GM21526 (cell line): ENCODE measurements around the gene RAPGEF2.

Experiments used
- ATAC-seq: cut with Tn5 transposase; IDR thresholded peaks from one replicate; pipeline ENCODE4 v1.9.1; 2021; ENCODE audit warnings: moderate library complexity; ENCODE audit not compliant: unreplicated experiment, low FRiP score

Gene RAPGEF2

DNA sequence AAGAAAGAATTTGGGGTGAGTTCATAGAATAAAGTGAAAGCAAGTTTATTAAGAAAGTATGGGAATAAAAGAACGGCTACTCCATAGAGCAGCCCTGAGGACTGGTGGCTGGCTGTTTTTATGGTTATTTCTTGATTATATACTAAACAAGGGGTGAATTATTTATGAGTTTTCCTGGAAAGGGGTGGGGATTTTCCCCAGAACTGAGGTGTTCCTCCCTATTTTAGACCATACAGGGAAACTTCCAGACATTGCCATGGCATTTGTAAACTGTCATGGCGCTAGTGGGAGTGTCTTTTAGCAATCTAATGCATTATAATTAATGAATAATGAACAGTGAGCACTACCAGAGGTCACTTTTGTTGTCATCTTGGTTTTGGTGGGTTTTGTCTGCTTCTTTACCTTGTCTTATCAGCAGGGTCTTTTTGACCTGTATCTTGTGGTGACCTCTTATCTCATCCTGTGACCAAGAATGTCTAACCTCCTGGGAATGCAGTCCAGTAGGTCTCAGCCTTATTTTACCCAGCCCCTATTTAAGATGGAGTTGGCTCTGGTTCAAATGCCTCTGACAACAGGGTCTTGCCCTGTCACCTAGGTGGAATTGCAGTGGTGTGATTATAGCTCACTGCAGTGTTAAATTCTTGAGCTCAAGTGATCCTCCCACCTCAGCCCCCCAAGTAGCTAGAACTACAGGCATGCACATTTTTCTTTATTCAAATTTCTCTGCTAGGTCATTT, 27.1 kb downstream of the RAPGEF2 start:
- no peak for ATAC-seq

DNA sequence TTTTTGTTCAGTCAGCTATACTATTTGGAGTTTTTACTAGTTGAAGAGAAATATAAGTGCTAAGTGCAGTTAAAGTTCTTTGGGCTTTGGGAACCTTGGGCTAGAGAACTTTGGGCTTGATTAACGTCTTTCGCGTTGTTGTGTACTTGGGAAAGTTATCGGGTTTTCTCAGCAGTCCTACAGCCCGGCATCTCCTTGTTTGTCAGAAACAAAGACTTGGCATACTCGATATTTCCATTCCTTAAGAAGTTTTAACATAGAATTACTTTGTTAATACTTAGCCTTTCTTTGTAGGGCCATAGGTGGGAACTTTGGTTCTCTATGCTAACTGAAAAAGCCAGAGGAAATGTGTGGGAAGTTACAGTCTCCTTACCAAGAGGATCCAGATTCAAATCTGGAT, 28.7 kb downstream of the RAPGEF2 start:
- no peak for ATAC-seq

DNA sequence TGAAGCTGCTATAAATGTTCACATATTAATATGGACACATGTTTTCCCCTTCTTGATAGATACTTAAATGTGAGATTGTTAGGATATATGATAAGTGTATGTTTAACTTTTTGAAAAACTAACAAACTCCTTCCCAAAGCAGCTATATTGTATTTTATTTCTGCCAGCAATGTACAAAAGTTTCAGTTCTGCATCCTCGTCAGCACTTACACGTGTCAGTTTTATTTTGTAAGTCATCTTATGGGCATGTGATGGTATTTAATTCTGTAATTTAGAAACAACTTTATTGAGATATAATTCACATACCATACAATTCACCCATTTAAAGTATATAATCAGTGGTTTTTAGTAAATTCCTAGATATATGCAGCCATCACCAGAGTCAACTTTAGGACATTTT, 31.6 kb downstream of the RAPGEF2 start:
- no peak for ATAC-seq

DNA sequence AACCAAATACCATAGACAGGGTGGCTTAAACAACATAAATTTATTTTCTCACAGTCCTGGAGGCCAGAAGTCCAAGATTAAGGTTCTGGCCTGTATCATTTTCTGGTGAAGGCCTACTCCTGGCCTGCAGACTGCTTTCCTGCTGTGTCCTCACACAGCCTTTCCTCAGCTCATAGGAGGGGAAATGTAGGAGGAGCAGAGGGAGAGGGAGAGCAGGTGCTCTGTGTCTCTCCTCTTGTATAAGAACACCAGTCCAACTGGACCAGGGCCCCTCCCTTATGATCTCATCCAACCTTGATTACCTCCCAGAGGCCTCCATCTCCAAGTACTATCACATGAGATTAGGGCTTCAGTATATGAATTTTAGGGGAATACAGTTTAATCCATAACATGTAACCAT, 34.3 kb downstream of the RAPGEF2 start:
- ATAC-seq, result no peak

DNA sequence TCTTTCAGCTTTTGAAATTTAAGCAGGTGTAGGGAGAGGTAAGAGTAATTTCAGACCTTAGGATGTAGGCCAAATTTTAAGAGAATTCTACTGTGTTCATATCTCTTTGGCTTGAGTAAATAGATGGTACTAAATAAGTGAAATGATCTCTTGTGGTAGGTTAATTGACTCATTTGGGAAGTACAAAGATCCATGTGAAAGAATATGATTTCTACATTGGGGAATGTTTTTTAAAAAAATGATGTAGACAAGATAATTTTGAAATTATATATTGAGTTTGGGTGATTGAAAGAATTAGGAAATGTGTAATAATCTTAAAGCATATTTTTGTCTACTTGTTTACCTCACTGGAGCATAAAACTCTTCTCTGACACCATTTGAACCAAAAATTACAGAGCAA, 35.6 kb downstream of the RAPGEF2 start:
- ATAC-seq, result no peak

DNA sequence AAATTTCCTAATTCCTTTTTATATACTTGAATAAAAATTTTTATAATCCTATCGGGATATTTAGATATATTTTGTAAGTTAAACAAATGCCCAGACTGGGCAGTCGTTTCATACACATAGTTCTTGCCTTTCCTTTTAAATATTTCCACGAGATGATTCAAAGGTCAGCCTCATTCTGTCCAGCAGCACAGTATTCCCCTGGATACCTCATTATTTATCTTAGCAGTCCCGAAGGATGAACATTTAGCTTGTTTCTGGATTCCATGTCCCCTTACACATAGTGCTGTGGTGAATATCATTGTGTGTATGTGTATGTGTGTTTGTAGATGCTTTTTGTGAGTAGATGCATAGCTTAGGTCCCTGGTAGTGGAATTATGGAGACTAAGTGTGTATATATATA, 38.3 kb downstream of the RAPGEF2 start:
- ATAC-seq, result no peak

DNA sequence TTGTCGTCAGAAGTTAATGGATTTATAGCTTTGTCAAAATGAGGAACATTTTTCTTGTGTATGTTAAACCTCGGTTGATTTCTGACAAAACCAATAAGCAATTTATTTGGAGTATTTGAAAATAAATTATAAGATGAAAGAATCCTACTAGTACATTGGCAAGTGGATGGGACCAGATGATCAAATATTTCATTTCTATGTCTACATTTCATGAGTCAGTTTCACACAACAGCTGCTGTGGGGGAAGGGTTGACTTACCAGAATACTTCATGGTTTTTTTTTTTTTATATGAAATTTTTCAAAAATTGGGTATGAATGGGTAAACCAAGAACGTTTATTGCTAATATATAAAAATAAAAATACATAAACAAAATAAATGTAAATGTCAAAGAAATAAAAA, 39.4 kb downstream of the RAPGEF2 start:
- no peak for ATAC-seq

DNA sequence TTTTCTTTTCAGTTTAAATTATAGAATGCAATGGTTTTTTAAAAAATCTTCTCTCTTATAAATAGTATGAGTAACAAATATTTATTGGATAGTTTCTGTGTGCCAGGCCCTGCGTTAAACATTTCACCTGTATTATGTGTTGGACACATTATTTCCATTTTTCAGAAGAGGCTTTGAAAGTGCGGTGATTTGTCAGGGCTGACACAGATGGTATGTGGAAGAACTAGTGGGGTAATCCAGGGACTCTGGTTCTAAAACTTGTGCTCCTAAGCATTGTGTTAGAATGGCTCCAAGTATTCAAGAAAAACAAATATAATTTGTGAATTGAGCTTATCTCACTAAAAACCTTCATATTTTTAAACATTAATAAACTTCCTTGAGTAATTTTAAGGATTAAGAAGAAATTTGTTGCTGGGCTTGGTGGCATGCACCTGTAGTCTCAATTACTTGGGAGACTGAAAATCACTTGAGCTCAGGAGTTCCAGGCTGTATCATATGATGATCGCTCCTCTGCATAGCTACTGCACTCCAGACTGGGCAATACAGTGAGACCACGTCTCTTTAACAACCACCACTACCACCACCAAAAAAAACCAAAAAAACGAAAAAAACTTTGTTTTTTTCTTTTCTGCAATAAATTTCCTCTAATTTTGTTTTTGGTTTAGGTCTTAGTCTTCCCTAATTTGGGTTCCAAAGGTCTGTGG, 40.0 kb downstream of the RAPGEF2 start:
- ATAC-seq, result no peak

DNA sequence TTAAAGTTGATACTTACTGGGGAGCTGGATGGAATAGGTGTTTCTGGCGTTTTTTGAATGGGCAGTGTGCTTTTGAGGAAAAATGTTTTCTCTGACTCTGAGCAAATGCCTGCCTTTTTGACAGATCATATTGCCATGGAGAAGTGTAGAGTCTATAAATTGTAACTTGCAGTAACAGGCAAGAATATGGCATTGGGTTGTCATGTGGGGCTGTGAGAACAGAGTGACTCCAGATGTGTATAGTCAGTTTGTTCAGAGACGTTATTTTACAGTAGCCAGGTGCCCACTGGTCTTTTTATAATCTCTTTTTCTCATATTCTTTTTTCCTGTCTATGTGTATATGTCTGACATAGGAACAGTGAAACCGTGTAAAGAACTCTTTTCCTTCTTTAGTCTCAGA, 40.8 kb downstream of the RAPGEF2 start:
- ATAC-seq, result no peak

DNA sequence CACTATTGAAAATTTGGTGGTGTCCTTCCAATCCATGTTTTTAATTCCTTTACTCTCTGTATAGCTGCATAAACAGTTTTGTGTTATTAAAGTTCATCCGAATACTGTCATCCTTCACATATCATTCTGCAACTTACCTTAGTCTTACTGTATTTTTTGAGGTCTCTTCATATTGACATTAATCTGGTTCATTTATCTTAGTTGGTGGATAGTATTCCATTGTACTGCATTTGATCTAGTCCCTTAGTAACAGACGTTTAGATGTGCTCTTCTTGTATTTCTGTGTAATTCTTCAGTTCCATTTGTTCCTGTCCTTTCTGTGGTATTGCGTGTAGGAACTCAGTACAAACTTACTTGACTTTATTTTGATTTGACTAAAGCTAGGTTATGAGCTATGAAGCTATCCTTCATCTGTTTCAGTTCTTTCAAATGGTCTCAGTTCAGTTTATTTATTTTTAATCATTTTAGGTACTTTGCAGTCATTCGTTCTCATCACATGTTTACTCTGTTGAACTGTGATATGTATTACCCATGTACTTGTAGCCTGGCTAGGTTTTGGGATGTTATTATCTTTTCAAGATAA, 41.3 kb downstream of the RAPGEF2 start:
- ATAC-seq, result no peak

DNA sequence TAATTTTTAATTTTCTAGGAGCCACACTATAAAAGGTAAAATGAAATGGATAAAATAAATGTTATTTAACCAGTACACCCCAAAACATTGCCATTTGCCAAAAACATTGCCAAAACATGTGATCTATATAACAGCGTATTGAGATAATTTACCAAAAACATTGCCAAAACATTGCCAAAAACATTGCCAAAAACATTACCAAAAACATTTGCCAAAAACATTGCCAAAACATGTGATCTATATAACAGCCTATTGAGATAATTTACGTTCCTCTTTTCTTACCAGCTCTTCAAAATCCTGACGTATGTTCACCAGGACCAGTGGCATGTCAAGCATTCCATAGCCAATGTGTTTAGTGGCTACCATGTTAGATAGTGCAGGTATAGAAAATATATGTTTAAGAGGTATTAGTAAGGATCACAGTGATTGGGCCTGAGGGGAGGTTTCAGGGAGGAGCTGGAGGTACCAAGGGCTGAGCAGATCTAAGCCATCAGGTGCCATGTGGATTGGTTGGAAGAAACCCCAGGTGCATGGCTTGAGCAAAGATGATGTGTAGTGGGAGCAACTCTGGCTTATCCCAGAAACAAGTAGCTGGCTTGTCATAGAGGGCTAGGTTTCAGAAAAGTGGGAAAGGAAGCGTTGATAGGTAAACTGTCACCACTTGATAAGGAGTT, 42.6 kb downstream of the RAPGEF2 start:
- no peak for ATAC-seq

DNA sequence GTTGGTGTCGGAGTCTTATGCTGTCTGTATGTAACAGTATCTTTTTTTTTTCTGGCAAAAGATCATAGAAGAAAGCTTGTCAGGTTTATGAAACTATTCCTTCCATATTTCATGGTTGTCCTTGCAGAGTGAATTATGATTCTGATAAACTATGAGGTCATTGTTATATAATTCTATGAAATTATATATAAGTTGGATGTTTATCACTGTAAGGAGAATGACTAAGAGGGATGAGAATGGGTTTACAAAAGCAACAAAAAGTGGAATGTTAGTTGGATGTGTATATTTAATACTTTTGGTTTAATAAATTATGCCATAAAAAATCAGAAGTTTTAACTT, 43.1 kb downstream of the RAPGEF2 start:
- no peak for ATAC-seq

DNA sequence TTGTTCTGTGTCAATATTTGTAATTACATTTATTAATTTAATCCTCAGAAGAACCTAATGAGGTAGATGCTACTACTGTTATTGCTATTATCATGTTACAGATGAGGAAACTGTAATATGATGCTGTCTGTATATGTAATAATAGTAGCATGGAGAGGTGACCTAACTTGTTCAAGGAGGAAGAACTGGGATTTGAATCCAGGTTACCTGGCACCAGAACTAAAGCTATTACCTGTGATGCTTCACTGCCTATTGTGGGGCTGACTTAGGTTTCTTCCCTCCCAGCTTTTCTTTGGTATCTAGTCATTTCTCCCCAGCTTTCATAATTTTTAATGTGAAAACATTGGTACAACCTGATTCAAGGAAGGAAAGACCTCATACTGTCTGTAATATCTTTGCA, 43.6 kb downstream of the RAPGEF2 start:
- no peak for ATAC-seq

DNA sequence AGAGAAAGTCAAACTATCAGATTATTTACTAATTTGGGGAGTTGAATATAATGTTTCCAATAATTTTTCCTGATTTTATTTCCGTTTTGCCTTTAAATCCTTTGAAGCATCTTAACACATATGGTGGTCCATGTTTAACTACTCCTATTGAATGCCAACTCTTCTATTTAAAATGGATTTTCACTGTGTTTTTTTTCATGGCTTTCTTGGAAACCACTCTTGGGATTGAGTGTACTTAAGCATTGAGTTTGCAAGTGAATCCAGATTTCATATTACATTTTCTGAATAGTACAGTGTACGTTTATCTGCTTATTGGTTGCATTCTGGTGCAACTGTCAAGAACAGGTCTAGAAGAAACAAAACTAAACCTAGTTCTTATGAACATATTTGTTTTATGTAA, 45.6 kb downstream of the RAPGEF2 start:
- ATAC-seq, result no peak

DNA sequence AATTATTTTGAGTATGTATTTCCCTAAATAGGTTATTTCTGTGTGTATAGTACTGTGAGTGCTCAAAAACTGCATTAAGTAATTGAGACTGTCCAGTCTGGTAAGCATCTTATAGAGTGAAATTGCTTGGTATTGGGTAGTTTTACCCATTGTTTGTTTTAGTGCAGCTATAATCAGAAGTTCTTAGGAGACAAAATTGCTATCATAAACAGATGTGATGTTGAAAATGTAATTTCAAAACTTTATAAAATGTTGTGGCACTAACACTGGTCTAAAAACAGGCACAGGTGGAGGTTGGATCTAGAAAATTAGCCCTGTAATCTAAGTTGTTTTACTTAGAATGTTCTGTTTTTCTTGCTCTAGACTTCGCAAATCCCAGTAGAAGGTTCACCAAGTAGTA, 46.8 kb downstream of the RAPGEF2 start:
- no peak for ATAC-seq

DNA sequence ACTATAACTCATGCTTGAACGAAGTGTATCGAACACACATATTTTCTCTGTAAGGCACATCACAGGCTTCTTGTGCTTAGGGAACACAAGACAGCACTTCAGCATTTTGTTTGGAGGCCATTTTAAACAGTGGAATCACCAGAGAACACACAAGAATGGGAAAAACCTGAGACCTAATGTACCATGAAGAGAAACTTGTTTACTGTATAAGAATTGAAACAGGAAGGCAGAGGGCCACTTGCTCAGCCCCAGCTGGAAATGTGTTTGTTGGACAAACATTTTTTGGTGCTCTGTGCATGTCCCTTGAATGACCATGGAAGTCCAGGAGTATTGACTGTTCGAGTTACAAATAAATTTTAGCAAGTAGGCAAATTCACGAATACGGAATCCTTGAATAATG, 47.5 kb downstream of the RAPGEF2 start:
- peak; percentile 38 for ATAC-seq

DNA sequence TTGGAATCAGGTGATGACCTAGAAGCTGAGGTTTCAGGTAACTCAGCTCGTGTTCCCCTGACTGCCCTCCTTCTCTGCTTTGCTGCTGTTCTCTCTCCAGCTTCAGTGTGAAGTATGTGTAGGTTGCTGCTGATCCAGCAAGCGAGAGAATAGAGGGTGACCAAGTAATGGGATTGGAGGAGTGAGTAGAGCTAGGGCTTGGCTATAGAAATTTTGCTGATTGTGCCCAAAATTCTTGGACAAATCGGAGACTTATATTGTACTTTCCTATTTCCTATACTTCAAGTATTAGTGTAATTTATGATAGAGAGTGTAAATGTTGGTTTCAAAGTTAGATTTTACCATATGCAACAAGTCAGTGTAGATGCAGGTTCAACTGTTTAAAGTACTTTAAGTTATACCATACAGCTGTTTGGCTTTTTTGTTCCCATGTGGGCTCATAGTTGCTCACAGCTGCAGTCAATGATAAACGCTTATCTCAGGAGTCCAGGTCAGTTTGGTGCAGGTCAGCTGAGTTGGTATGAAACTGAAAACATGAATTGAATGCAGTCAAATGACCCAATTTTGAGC, 48.0 kb downstream of the RAPGEF2 start:
- ATAC-seq, result peak; percentile 34

DNA sequence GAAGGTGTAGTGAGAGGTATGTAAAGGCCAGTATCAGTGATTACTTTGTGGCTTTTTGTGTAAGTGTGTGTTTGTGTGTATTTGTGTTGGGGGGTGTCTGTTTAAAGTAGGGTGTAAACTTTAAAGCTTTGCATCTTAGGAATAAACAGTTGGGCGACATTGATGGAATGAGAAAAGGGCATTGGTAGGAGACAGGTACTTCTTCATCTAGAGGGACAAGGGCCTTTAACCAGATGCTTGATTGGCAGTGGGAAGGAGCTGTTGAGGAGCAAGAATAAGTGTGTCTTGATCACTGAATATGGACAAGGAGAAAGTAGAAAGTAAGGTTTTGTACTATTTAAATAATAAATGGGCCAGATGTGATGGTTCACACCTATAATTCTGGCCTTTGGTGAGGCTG, 48.8 kb downstream of the RAPGEF2 start:
- no peak for ATAC-seq

DNA sequence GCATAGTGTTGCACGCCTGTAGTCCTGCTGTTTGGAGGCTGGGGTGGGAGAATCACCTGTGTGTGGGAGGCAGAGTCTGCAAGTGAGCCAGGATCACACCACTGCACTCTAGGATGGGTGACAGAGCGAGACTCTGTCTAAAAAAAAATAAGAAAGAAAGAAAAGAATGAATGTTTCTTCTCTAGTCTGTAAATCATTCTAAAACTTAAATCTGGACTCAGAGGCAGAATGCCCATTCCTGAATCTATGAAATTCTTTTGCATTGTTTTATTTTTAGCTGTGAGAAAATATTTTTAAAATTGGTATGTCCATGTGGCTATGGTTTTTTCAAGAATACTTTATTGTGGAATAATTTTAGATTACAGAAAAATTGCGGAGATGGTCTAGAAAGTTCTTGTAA, 49.3 kb downstream of the RAPGEF2 start:
- no peak for ATAC-seq

DNA sequence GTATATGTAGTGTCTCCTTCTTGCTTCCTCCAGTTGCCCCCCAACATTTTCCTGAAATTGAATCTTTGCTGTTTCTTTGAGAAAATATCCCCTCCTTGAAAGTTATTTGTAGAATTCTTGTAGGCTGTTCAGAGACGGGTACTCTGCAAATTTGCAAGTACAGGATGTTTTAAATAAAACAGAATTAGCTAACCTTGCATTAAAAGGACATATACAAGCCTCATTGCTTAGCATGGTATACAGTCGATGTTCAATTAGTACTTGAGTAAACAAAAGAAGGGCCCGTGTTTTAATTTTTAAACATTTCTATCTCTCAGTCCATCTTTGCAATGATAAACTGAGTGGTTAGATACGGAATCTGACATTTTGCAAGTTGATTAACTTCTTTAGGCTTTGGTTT, 50.8 kb downstream of the RAPGEF2 start:
- ATAC-seq, result no peak

DNA sequence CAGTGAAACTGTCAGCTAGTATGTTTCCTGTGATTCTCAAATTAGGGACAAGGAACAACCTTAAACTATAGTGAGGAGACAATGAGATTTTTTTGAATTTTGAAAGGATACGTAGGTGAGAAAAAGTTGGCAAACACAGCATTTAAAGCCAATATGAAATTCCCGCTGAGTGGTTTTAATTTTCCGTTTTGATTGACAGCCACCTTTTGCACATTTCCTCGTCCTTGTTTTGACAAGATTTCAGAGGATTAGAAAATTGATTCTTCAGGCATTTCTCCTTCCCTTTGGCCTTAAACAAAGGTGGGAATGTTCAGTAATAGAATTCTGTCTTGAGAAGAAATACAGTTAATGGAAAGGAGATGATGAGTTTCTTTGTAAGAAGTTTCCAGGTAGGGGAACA, 52.2 kb downstream of the RAPGEF2 start:
- no peak for ATAC-seq
